CD4-positive, alpha-beta memory T cell (primary cell): Measurements from ENCODE around the gene CLNK. TPM values are rescaled to one million over a fixed set of nuclear protein-coding genes. Genes with fewer than 3 reads are reported as not detected.
A peak's percentile ranks its signal among the peaks of the same experiment; 100 is the strongest.

Source experiments
- CTCF ChIA-PET: fragments of 350-600 bp; sonication (Branson Sonifier 250); formaldehyde crosslinking; loops from one replicate; lab custom pipeline; 2021; ENCODE audit warnings: inconsistent platforms; ENCODE audit not compliant: partially characterized antibody; lab: Charles Lee
- POLR2A ChIA-PET: fragments of 350-600 bp; sonication (Branson Sonifier 250); formaldehyde crosslinking; loops from one replicate; lab custom pipeline; 2021; ENCODE audit not compliant: partially characterized antibody; lab: Charles Lee
- DNase-seq, 5 donors: peaks; one replicate each; pipeline versions ENCODE4 v3.0.0 to v3.0.0-alpha.2; 2020 to 2022; ENCODE audit warnings: mixed read lengths in 1 of 5
- H3K27ac ChIP-seq: one replicate; pipeline ENCODE4 v1.7.0; 2013; ENCODE audit warnings: low read depth, low read length
- H3K27me3 ChIP-seq: 2 replicates; pipeline ENCODE4 v1.7.0; 2013; ENCODE audit warnings: mild to moderate bottlenecking, low read length, moderate library complexity; ENCODE audit not compliant: insufficient read depth
- H3K36me3 ChIP-seq: 2 replicates; pipeline ENCODE4 v1.7.0; 2013; ENCODE audit warnings: mild to moderate bottlenecking, low read length, moderate library complexity; ENCODE audit not compliant: insufficient read depth
- H3K4me1 ChIP-seq: 2 replicates; pipeline ENCODE4 v1.7.0; 2013; ENCODE audit warnings: mild to moderate bottlenecking, low read length, moderate library complexity; ENCODE audit not compliant: insufficient read depth
- H3K4me3 ChIP-seq, 2 donors: one replicate each; pipeline ENCODE4 v1.7.0; 2013; ENCODE audit warnings: low read length in 2 of 2, mild to moderate bottlenecking in 1 of 2
- H3K9me3 ChIP-seq, 2 donors: one replicate each; pipeline ENCODE4 v1.7.0; 2013; ENCODE audit warnings: low read length in 2 of 2, control low read depth in 1 of 2; ENCODE audit not compliant: control insufficient read depth in 1 of 2
- H3K27ac Mint-ChIP-seq, 7 donors: one replicate each; pipeline ENCODE4 v1.8.0; 2020 to 2021; ENCODE audit warnings: mixed read lengths in 7 of 7, mild to moderate bottlenecking in 6 of 7, inconsistent platforms in 3 of 7, moderate library complexity in 3 of 7
- H3K27me3 Mint-ChIP-seq, 2 donors: one replicate each; pipeline ENCODE4 v1.8.0; 2020 to 2021; ENCODE audit warnings: mixed read lengths in 2 of 2
- H3K36me3 Mint-ChIP-seq, 2 donors: one replicate each; pipeline ENCODE4 v1.8.0; 2020 to 2021; ENCODE audit warnings: mixed read lengths in 2 of 2, inconsistent platforms in 1 of 2, mild to moderate bottlenecking in 1 of 2
- H3K4me1 Mint-ChIP-seq, 4 donors: one replicate each; pipeline ENCODE4 v1.8.0; 2020 to 2021; ENCODE audit warnings: mixed read lengths in 4 of 4, mild to moderate bottlenecking in 1 of 4
- H3K4me3 Mint-ChIP-seq, 8 donors: one replicate each; pipeline ENCODE4 v1.8.0; 2020 to 2021; ENCODE audit warnings: mixed read lengths in 8 of 8, mild to moderate bottlenecking in 7 of 8, moderate library complexity in 6 of 8, inconsistent platforms in 3 of 8
- H3K9me3 Mint-ChIP-seq, 8 donors: one replicate each; pipeline ENCODE4 v1.8.0; 2020 to 2021; ENCODE audit warnings: mixed read lengths in 8 of 8, mild to moderate bottlenecking in 5 of 8, inconsistent platforms in 3 of 8, moderate library complexity in 1 of 8
- intact Hi-C: fragments of 100-400 bp; cut with micrococcal nuclease; formaldehyde crosslinking; loops from one replicate; pipeline ENCODE4 v1.15.1; 2023
- polyA plus RNA-seq, 2 donors: library from polyadenylated mRNA; unstranded; fragments of 300-500 nt; fragmentation: Illumina TruSeq; gene quantifications; one replicate each; pipeline ENCODE4 v1.2.3, GENCODE V29; 2021
- total RNA-seq, 2 experiments: library from RNA; stranded (reverse); gene quantifications; one replicate each; pipeline ENCODE4 v1.2.3, GENCODE V29; 2021

CLNK gene
- total and polyA plus RNA-seq, 4 experiments from 2014 or later = 0.11 to 0.29 TPM; not detected in 2

DNA sequence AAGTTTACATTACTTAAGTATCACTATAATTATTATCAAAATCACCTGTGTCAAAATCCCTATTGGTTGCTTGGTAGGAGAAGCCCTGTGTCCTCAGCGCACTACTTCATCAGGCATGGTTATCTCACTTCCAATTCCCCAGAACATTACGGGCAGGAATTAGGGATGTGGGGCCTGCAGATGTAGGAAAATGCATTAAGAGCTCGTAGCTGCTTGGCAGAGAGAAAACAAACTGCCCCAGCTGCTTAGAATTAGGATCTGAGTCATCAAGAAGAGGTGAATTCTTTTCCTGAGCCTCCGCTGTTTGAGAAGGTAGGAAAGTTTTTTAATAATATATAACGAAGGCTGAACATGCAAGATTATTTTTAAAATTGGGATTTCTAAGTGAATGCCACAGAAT is 31.1 kb upstream of the CLNK start:
- POLR2A ChIA-PET = no interaction called here
- CTCF ChIA-PET = no interaction called here

DNA sequence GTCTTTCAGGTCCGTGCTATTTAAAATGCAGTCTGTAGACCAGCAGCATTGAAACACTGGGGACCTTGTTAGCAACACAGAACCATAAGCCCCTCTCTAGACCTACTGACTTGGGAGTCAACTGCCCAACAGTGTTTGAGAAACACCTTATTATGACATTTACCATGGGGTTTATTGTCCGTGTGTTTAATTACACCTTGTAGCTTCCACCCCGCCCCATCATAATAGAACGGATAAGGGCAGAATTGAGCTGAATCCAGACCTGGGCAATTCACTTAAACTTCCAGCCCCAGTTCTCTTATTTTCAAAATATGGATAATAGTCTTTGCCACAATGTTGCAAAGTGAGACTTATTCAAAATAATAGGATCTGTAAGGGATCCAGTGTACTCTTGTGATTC is 30.6 kb upstream of the CLNK start:
- H3K4me3 Mint-ChIP-seq = no peak overlapping the region
- intact Hi-C loops = no loop called here
- no peaks in the 10 kb centered on the region for H3K36me3 ChIP-seq
- DNase-seq = no peak
- H3K27me3 Mint-ChIP-seq = peaks cover 0 to 2% of the 10 kb centered on the region in 2 donors
- H3K9me3 Mint-ChIP-seq = peaks cover 0 to 3% (median under 1%) of the 10 kb centered on the region in 8 donors
- ChIA-PET CTCF (no interaction called here), POLR2A (no interaction called here)
- no peaks in the 10 kb centered on the region for H3K27me3 ChIP-seq
- H3K4me1 Mint-ChIP-seq = no peaks in the 10 kb centered on the region
- no peaks in the 10 kb centered on the region for H3K4me1 ChIP-seq
- H3K36me3 Mint-ChIP-seq = no peaks in the 10 kb centered on the region
- H3K9me3 ChIP-seq = no peaks in the 10 kb centered on the region
- H3K27ac Mint-ChIP-seq = no peak overlapping the region
- H3K4me3 ChIP-seq = no peak overlapping the region
- H3K27ac ChIP-seq = no peak overlapping the region

More for the DNA sequence above, 31.1 kb upstream of the CLNK start:
- Mint-ChIP-seq H3K4me3 (no peak overlapping the region), H3K4me1 (no peaks in the 10 kb centered on the region), H3K27me3 (peaks cover 0 to 2% of the 10 kb centered on the region in 2 donors), H3K36me3 (no peaks in the 10 kb centered on the region), H3K9me3 (peaks cover 0 to 3% (median under 1%) of the 10 kb centered on the region in 8 donors), H3K27ac (no peak overlapping the region)
- Histone ChIP-seq H3K4me3 (no peak overlapping the region), H3K9me3 (no peaks in the 10 kb centered on the region), H3K27ac (no peak overlapping the region), H3K36me3 (no peaks in the 10 kb centered on the region), H3K27me3 (no peaks in the 10 kb centered on the region), H3K4me1 (no peaks in the 10 kb centered on the region)
- no peak for DNase-seq
- intact Hi-C loops = no loop called here

DNA sequence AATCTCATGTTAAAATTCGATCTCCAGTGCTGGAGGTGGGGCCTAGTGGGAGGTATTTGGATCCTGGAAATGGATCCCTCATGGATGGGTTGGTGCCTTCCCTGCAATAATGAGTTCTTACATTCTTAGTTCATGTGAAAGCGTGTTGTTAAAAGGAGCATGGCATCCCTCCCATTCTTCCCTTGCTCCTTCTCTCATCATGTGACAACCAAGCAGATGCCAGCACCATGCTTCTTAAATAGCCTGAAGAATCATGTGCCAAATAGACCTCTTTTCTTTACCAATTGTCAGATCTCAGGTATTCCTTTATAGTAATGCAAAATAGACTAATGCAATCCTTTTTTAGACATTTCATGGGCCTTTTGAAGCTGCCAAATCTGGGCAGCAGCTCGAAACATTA is 29.0 kb upstream of the CLNK start:
- POLR2A ChIA-PET = no interaction called here
- H3K36me3 ChIP-seq = no peaks in the 10 kb centered on the region
- Mint-ChIP-seq H3K4me3 (no peak overlapping the region), H3K9me3 (peaks cover 0 to 3% (median under 1%) of the 10 kb centered on the region in 8 donors), H3K27me3 (peaks cover 0 to 2% of the 10 kb centered on the region in 2 donors), H3K4me1 (no peaks in the 10 kb centered on the region), H3K27ac (no peak overlapping the region), H3K36me3 (no peaks in the 10 kb centered on the region)
- no peaks in the 10 kb centered on the region for H3K9me3 ChIP-seq
- no peaks in the 10 kb centered on the region for H3K27me3 ChIP-seq
- H3K4me1 ChIP-seq = no peaks in the 10 kb centered on the region
- CTCF ChIA-PET = no interaction called here
- no peak overlapping the region for H3K27ac ChIP-seq
- DNase-seq = no peak
- intact Hi-C loops = no loop called here
- no peak overlapping the region for H3K4me3 ChIP-seq

DNA sequence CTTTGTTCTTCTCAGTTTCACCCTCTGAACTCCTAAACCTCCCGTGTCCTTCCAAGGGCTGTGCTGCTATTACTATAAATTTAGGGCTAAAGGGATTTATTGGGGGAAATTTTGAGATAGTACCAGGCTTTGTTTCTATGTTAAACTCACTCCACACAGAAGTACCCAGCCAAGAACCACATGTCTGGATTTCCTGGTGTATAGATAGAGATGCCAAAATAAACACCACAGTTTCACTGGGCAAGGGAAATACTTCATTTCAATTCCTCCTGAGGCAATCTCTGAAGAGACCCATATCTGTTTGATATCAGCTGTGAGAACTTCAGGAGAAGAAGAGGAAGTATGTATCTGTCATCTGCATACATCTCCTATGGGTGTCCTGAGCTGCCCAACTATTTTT is 21.7 kb upstream of the CLNK start:
- H3K27me3 Mint-ChIP-seq = no peaks in the 10 kb centered on the region
- peak overlapping the region in 1 of 8 donors; percentile 50 for H3K4me3 Mint-ChIP-seq
- intact Hi-C loops = no loop called here
- CTCF ChIA-PET = no interaction called here
- POLR2A ChIA-PET = no interaction called here
- no peaks in the 10 kb centered on the region for H3K36me3 ChIP-seq
- H3K4me1 Mint-ChIP-seq = no peaks in the 10 kb centered on the region
- no peaks in the 10 kb centered on the region for H3K27me3 ChIP-seq
- no peak overlapping the region for H3K4me3 ChIP-seq
- H3K27ac Mint-ChIP-seq = no peak overlapping the region
- H3K9me3 ChIP-seq = no peaks in the 10 kb centered on the region
- no peak for DNase-seq
- H3K9me3 Mint-ChIP-seq = no peaks in the 10 kb centered on the region
- H3K27ac ChIP-seq = no peak overlapping the region
- H3K36me3 Mint-ChIP-seq = no peaks in the 10 kb centered on the region
- H3K4me1 ChIP-seq = no peaks in the 10 kb centered on the region

DNA sequence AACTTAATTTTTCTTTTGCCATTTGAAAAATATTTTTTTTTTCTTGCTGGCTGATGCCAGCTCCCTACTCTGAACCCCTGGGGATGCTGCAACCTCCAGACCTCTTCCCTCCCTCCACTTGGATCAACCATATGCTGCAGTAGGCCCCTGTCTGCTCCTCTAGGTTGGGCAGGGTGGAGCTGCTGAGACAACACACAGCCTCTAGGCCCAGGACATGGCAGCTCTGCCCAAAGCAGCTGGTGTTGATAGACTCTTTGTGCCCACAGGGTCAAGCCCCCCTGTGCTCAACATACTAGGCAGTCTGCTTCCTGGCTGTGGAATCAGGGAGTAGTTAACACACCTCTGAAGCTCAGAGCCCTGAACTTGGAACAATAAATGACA is 19.9 kb upstream of the CLNK start:
- H3K4me3 Mint-ChIP-seq = no peak overlapping the region
- no peak for DNase-seq
- no peak overlapping the region for H3K27ac ChIP-seq
- H3K4me1 Mint-ChIP-seq = no peaks in the 10 kb centered on the region
- no peaks in the 10 kb centered on the region for H3K36me3 Mint-ChIP-seq
- H3K27ac Mint-ChIP-seq = no peak overlapping the region
- H3K27me3 Mint-ChIP-seq = no peaks in the 10 kb centered on the region
- no peaks in the 10 kb centered on the region for H3K9me3 Mint-ChIP-seq
- no peaks in the 10 kb centered on the region for H3K9me3 ChIP-seq
- CTCF ChIA-PET = no interaction called here
- no peaks in the 10 kb centered on the region for H3K36me3 ChIP-seq
- POLR2A ChIA-PET = no interaction called here
- no peaks in the 10 kb centered on the region for H3K27me3 ChIP-seq
- intact Hi-C loops = no loop called here
- no peak overlapping the region for H3K4me3 ChIP-seq
- H3K4me1 ChIP-seq = no peaks in the 10 kb centered on the region

DNA sequence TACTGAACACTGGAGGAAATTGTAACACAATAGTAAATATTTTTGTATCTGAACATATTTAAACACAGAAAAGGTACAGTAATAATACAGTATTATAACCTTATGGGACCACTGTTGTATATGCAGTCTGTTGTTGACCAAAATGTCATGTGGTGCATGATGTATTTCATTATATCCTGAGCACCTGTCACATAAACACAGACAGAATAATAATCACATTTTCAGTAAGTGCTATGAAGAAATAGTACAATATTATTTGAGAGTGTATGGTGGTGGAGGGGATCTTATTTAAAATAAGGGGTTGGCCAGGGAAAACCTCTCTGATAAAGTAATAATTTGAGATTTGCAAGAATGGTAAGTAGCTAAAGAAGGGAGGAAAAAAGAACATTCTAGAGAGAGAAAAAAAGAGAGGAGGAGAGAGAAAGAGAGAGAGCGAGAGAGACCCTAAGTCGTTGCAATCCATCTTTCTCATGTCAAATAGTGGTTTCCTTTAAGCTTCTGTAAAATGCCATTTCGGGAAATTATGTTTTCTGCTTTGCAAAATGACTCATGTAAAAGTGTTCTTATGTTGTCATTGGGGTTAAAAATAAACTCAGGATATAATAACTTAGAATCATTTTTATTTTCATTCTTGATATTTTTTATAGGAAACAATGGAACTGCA is 19.3 kb upstream of the CLNK start:
- Mint-ChIP-seq H3K4me1 (no peaks in the 10 kb centered on the region), H3K36me3 (no peaks in the 10 kb centered on the region), H3K9me3 (peaks cover 0 to 3% (median 0%) of the 10 kb centered on the region in 8 donors), H3K27me3 (no peaks in the 10 kb centered on the region), H3K4me3 (no peak overlapping the region), H3K27ac (no peak overlapping the region)
- no peak overlapping the region for H3K4me3 ChIP-seq
- ChIA-PET CTCF (no interaction called here), POLR2A (no interaction called here)
- DNase-seq = no peak
- H3K9me3 ChIP-seq = no peaks in the 10 kb centered on the region
- no peaks in the 10 kb centered on the region for H3K4me1 ChIP-seq
- intact Hi-C loops = no loop called here
- H3K36me3 ChIP-seq = no peaks in the 10 kb centered on the region
- no peaks in the 10 kb centered on the region for H3K27me3 ChIP-seq
- H3K27ac ChIP-seq = no peak overlapping the region

DNA sequence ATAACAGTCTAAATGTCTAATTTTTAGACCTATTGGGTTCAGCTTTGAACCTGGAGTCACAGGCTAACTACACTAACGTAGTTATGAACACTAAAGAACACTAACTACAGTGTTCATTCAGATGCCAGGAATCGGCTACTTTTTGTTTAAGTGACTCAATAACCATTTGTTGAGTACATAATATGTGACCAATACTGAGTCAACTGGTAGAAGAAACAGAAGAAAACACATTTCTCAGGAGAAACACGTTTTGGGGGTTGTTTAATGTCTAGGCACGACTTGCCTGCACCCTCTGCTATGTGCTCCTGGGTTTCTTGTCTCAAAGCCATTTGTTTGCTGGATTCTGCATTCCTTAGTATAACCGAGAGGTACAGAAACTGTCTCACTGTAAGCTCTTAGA is 18.6 kb upstream of the CLNK start:
- Mint-ChIP-seq H3K4me3 (no peak overlapping the region), H3K4me1 (no peaks in the 10 kb centered on the region), H3K27ac (no peak overlapping the region), H3K27me3 (no peaks in the 10 kb centered on the region), H3K36me3 (no peaks in the 10 kb centered on the region), H3K9me3 (peaks cover 0 to 3% (median 0%) of the 10 kb centered on the region in 8 donors)
- POLR2A ChIA-PET = no interaction called here
- intact Hi-C loops = no loop called here
- Histone ChIP-seq H3K36me3 (no peaks in the 10 kb centered on the region), H3K4me1 (no peaks in the 10 kb centered on the region), H3K4me3 (no peak overlapping the region), H3K27ac (no peak overlapping the region), H3K9me3 (no peaks in the 10 kb centered on the region), H3K27me3 (no peaks in the 10 kb centered on the region)
- CTCF ChIA-PET = no interaction called here
- no peak for DNase-seq
